Fibroblast of peridontal ligament (primary cell): ENCODE data around the gene RGS11.
"Not testable (repeated sequence)": the region's sequence is repeated elsewhere in the genome, so short reads cannot be mapped to it uniquely, and the experiment has no call there.

ENCODE experiments used
- DNase-seq: peaks from one replicate; pipeline ENCODE4 v3.0.0-alpha.2; 2010; ENCODE audit errors: extremely low read depth

The RGS11 gene

DNA sequence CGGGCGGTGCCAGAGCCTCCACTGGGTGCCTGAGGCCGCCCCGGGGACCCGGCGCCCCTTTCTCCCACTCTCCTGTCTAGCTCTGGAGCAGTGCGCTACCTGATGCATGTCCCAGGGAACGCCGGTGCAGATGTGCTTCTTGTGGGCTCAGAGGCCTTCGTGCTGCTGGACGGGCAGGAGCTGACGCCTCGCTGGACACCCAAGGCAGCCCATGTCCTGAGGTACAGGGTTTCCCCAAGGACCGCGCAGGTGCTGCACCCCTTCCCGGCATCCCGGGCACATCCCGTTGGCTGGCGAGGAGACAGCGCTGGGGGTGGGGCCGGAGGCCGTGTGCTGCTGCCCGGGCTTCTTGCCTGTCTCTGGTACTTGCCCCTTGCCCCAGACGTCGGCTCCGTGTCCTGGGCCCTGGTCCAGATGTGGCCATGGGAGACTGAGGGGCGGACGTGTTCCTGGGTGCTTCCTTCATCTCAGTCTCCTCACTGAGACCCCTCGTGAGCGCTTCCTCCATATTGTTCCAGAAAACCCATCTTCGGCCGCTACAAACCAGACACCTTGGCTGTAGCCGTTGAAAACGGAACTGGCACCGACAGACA is 12.5 kb downstream of the RGS11 start:
- DNase-seq = no peak

DNA sequence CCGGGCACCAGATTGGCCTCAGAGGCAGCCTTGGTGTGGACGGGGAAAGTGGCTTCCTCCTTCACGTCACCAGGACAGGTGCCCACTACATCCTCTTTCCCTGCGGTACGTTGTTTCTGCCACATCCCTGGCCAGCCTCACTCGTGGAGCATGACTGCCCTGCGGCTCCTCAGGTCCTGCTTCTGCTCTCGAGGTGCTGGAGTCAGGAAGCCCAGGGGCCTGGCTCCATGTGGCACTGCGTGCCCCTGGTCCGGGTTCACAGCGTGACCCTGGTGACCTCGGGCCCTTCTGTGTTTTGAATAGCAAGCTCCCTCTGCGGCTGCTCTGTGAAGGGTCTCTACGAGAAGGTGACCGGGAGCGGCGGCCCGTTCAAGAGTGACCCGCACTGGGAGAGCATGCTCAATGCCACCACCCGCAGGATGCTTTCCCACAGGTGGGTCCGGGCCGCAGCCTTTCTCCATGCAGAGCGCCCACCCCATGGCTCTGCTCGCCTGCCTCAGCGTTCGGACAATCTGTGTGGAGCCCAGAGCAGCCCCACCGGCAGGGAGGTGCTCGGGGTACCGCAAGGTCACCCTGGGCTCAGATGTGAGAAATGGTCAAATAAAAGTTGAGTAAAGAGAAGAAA is 13.5 kb downstream of the RGS11 start:
- DNase-seq = no peak

DNA sequence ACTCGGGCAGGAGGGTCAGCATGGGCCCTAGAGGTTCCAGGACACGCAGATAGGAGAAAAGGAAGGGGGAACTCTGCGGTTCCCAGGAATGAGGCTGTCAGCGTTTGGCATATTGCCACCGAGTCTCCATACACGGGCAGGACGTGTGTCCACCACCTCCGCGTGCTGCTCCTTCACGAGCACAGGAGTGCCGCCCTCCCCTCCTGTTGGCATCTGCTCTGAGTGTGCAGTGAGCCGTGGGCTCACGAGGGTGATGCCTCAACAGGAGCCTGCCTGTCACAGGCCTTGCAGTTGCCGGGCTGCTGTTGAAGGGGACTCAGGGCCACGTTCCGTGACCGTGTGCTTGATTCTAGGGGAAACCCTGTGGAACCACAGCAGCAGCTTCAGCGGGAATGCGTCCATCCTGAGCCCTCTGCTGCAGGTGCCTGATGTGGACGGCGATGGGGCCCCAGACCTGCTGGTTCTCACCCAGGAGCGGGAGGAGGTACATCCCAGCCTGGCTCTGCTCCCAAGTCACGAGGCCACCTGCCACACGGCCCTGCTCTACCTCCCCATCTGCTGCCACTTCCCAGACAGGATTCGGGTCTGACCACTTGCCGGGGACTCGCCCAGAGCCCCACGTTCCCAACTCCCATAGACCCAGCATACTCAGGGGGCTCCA is 14.6 kb downstream of the RGS11 start:
- DNase-seq = no peak

DNA sequence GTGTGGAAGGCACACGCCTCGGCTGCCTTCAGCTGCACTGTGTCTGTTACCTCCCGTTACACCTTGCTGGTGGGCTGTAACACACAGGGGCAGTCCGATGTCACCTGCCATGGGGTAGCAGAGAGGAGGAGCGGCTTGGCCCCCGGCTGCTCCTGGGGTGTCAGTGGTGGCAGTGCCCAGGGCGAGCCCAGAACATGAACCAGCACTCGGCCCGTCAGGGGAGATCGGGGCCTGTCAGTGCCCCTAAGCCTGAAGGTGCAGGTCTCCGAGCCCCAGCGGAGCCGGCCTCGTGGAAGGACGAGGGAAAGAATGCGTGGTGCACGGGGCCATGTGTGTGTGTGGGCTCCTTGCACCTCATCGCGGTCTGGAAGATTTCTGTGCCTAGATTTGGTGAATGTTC is 15.4 kb downstream of the RGS11 start:
- DNase-seq = no peak

DNA sequence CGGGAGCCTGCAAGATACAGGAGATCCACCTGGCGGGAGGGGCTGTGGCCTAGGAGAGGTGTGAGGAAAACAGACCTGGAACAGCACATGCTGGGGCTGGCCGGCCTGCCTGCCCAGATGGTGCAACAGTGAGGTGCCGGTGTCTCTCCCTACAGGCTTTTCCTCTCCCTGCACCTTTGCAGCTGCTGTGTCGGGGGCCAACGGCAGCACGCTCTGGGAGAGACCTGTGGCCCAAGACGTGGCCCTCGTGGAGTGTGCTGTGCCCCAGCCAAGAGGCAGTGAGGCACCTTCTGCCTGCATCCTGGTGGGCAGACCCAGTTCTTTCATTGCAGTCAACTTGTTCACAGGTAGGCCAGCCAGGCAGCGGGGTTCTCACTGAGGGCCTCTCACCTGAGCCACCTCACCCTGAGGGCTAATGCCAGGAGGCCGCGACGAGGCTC is 15.9 kb downstream of the RGS11 start:
- no peak for DNase-seq

DNA sequence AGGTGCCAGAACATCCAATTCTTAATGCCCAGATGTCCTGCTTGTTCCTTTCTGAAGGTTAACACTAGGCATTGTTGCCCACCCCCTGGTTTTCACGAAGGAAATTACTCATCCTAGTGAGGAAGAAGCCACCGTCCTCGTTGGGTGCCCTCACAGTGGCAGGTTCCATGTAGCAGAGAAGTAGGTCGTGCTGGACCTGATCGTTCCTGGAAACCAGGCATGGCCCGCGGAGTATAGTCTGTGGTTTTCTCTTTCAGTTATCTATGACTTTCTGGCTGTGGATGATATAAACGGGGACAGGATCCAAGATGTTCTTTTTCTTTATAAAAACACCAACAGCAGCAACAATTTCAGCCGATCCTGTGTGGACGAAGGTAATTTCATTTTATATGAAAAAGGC is 16.5 kb downstream of the RGS11 start:
- DNase-seq = no peak

DNA sequence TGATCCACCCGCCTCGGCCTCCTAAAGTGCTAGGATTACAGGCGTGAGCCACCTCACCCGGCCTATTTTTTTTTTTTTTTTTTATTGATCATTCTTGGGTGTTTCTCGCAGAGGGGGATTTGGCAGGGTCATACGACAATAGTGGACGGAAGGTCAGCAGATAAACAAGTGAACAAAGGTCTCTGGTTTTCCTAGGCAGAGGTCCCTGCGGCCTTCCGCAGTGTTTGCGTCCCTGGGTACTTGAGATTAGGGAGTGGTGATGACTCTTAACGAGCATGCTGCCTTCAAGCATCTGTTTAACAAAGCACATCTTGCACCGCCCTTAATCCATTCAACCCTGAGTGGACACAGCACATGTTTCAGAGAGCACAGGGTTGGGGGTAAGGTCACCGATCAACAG is 17.7 kb downstream of the RGS11 start:
- not testable (repeated sequence) for DNase-seq

DNA sequence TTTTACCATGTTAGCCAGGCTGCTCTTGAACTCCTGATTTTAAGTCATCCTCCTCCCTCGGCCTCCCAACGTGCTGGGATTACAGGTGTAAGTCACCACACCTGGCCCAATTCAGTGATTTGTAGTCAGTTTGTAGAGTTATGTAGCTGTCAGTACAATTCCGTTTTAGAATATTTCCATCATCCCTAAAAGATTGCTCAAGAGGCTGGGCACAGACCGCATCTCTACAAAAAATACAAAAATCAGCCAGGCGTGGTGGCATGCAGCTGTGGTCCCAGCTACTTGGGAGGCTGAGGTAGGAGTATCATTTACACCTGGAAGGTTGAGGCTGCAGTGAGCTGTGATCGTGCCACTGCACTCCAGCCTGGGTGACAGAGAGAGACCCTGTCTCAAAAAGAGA is 20.6 kb downstream of the RGS11 start:
- no peak for DNase-seq

DNA sequence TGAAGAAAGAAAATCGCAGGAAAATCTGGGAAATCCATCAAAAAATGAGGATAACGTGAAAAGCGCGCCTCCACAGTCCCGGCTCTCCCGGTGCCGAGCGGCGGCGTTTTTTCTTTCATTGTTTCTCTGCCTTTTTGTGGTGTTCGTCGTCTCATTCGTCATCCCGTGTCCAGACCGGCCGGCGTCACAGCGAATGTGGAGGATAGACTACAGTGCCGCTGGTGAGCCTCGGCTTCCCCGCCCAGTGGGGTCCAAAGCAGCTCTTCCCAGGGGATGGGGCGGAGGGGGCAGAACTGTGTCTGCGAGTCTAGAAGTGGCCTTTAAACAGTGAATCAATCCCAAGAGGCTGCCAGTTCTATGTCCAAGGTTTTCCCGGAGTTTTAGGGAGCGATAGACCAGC is 21.3 kb downstream of the RGS11 start:
- DNase-seq = no peak

DNA sequence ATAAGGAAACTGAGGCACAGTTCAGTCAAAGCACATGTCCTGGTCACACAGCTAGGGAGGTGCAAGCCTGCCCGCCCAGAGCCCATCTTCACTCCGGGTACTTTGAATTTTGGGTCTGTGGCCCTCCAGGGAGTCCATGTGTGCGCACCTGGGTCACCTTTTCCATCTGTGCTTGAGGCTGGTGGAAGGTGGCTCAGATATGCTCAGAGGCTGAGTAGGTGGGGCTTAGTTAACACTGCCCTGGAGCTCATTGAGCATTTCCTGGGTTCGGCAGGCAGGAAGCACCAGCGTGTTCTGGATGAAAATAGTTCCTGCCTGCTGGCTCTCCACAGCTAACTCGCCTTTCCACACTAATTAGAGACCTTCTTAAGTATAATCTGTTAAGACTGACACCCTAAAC is 21.9 kb downstream of the RGS11 start:
- no peak for DNase-seq

DNA sequence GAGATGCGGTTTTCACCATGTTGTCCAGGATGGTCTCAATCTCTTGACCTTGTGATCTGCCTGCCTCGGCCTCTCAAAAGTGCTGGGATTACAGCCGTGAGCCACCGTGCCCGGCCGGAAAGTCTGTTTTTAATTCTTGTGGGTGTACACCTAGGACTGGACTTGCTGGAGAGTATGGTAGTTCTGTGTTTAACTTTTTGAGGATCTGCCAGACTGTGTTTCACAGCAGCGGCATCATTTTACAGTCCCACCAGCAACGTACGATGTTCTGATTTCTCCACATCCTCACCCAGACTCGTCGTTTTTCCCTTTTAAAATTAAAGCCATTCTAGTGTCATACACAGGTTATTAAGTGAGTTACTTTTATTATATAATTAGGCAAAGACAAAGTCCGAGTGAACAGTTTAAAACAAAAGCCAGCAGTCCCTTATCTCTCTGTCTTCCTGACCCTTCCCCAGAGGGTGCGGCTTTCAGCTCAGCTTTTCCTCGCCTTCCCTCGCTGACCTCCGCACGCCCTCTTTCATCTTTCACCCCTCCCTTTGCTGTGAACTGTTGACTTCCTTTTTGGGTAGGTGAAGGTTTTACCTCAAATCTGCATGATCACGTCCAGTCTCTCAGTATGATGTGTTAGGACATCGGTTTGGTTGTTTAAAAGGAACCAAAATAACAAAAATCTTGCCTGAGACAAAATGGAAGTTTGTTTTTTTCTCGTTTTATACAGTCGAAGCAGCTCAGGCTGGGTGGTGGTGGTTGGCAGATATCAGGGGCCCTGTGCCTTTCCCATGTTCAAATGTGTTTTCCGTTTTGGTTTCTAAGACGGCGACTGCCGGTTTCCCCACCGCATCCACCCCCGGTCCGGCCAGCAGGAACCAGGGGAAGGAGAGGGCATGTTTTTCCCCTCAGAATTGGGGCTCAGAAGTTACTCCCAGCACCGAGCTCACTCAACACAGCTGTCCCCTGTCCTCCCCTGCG is 23.1 kb downstream of the RGS11 start:
- DNase-seq = no peak

DNA sequence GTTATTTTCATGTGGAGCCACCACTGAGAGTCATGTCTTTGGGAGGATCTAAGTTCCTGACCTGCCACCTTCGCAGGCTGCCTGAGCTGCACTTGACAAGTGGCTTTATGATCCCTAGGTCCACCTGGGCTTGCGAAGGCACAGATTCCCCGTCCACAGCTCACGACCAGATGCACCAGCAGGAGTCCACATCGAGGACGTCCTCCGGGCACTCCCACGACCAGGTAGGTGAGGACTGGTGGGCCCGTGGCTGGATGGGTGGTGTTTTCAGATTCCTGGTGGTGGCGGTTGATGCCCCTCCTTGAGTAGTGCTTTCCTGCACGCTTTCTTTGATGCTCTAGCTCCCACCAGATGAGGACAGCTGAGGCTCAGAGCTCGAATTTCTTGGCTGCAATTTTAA is 26.3 kb downstream of the RGS11 start:
- DNase-seq = no peak

DNA sequence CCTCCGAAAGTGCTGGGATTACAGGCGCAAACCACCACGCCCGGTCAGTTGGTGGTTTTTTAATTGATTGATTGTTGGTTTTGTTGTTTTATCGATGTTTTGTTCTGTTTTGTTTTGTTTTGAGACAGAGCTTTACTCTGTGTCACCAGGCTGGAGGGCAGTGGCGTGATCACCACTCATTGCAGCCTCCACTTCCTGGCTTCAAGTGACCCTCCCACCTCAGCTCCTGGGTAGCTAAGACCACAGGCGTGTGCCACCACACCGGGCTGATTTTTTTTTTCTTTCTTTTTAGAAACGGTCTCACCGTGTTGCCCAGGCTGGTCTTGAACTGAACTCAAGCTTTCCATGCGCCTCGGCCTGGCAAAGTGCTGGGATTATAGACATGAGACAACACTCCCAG is 28.7 kb downstream of the RGS11 start:
- no peak for DNase-seq

DNA sequence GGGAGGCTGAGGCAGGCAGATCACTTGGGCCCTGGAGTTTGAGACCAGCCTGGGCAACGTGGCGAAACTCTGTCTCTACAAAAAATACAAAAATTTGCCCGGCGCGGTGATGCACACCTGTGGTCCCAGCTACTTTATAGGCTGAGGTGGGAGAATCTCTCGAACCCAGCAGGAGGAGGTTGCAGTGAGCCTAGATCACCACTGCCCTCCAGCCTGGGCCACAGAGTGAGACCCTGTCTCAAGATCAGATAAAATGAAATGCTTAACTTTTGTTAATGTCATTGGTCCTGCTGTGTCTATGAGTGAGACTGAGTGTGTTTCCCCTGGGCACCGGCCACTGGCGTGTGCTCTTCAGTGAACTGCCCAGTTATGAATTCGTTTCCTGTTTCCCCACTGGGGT is 30.6 kb downstream of the RGS11 start:
- no peak for DNase-seq

DNA sequence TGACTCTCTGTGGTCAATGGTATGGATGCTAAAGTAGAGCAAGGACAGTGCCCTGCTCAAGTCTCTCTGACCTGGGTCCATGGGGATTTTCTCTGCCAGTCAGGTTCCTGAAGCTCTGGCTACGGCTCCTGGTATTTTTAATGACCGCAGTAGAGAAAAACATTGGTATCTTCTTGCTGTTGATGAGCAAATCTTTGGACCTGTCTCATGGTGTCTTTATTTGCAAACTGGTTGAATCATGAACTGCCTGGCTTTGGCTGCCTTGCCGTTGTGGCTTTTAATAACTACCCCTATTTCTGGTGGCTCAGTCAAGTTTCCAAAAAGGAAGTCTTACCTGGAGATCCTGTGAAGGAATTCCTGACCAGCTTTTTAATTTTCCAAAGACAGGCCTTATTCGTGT is 32.4 kb downstream of the RGS11 start:
- DNase-seq = no peak

DNA sequence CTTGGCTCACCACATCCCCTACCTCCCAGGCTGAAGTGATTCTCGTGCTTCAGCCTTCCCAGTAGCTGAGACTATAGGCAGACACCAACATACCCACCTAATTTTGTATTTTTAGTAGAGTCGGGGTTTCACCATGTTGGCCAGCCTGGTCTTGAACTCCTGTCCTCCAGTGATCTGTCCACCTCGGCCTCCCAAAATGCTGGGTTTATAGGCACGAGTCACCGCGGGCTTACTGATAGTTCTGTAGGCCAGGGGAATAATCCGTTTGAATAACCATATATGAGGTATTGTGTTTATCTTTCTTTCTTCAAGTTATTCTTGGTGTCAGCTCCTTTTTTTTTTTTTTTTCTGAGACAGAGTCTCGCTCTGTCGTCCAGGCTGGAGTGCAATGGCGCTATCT is 33.5 kb downstream of the RGS11 start:
- DNase-seq = no peak

DNA sequence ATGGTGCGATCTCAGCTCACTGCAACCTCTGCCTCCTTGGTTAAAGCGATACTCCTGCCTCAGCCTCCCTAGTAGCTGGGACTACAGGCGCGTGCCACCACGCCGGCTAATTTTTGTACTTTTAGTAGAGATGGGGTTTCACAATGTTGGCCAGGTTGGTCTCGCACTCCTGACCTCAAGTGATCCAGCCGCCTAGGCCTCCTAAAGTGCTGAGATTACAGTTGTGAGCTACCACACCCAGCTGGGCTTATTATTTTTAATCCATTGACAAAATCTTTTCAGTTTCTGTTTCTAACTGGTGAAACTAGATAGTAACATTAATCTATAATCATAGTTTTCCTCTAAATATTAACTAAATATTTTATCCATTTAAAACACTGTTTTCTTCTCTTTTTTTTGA is 35.2 kb downstream of the RGS11 start:
- no peak for DNase-seq

DNA sequence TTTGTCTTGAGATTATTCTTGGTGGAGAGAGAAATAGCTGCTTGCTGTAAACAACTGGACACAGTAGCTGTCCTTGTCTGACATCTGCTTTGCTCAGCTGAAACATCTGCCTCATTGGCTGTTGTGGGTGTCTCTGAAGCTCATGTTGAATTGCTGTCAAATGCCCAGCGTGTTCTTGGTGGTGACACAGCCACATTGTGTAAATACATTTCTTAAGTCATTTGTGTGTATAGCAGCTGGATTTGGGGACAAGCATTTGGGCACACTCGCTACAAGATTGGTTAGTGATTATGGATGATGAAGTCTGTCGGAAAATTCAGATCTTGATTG is 35.8 kb downstream of the RGS11 start:
- peak; percentile 5 for DNase-seq

DNA sequence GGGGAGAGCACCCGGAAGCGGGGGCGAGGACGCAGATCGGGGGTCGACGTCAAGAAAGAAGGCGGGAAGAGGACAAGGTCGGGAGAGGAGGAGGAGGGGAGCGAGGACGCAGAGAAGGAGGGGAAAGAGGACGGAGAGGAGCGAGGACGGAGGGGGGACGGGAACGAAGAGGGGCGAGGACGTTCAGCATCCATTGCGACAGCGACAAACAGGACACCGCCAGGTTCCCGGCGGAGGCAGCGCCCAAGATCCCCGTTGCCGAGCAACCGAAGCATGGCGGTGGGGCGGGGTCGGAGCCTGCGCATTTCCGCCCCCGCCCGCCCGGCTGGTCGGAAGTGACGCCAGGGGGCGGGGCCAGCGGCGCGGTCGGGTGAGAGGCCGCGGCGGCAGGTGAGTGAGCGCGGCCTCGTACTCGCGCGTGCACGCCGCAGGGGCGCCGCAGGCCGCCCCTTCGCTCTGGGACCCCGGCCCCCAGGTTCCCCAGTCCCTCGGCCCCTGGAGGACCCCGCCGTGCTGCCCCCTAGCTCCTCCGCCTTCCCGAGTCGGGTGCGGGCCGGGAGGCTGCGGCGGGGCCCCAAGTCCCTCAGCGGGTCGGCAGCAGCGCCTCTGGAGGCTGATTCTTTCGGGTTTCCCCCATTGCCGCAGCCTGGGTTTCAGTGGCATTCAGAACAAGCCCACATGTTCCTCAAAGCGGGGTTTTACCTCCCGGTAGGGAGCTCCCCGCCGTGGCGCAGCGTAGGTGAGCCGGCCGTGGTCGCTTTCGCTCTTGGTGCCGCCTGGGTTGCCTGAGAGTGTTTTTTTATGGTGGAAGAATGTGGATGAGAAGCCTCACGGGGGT is 41.1 kb downstream of the RGS11 start, which contains the start of gene FAM234A:
Gene FAM234A, plus strand, starts transcription at position 354 of the 838 bp plus-strand sequence. CDS start 19,593 bp downstream, outside the sequence.
- peak; percentile 79 for DNase-seq

DNA sequence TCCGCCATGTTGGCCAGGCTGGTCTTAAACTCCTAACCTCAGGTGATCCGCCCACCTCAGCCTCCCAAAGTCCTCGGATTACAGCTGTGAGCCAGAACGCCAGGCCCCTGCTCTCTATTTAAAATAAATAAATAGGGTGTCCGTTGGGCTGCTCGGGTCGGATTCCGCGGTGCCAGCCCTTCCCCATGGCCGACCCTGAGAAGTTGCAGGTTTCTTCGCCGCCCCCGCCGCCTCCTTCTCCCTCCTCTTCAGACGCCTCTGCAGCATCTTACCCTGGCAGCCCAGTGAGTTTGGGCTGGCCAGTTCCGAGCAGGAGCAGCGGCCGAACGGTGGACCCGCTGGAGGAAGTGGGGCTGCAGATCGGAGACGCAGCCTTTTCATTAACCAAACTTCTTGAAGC is 44.8 kb downstream of the RGS11 start:
- no peak for DNase-seq

DNA sequence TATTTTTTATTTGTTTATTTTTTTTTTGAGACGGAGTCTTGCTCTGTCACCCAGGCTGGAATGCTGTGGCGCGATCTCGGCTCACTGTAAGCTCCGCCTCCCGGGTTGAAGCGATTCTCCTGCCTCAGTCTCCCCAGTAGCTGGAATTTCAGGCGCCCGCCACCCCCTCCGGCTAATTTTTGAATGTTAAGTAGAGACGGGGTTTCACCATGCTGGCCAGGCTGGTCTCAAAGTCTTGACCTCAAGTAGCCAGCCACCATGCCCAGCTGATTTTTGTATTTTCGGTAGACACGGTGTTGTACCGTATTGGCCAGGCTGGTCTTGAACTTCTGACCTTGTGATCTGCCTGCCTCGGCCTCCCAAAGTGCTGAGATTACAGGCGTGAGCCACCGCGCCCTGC is 45.4 kb downstream of the RGS11 start:
- not testable (repeated sequence) for DNase-seq
